Lower leg skin (tissue), 3 donors: ENCODE measurements around the gene CHRNA9.

ENCODE experiments used
- POLR2A ChIP-seq, 2 donors: fragments of 450-650 bp; IDR thresholded peaks; one replicate each; pipeline ENCODE4 v1.6.1; 2016 to 2017; ENCODE audit warnings: antibody characterized with exemption in 2 of 2, mild to moderate bottlenecking in 1 of 2, moderate library complexity in 1 of 2
- TF ChIP-seq, protein P1 (sequence below), 3 donors: fragments of 450-650 bp; IDR thresholded peaks; one replicate each; pipeline ENCODE4 v1.5.1; 2016; ENCODE audit warnings: antibody characterized with exemption in 3 of 3, mild to moderate bottlenecking in 3 of 3, moderate library complexity in 2 of 3

- TF ChIP-seq, protein P1, sequence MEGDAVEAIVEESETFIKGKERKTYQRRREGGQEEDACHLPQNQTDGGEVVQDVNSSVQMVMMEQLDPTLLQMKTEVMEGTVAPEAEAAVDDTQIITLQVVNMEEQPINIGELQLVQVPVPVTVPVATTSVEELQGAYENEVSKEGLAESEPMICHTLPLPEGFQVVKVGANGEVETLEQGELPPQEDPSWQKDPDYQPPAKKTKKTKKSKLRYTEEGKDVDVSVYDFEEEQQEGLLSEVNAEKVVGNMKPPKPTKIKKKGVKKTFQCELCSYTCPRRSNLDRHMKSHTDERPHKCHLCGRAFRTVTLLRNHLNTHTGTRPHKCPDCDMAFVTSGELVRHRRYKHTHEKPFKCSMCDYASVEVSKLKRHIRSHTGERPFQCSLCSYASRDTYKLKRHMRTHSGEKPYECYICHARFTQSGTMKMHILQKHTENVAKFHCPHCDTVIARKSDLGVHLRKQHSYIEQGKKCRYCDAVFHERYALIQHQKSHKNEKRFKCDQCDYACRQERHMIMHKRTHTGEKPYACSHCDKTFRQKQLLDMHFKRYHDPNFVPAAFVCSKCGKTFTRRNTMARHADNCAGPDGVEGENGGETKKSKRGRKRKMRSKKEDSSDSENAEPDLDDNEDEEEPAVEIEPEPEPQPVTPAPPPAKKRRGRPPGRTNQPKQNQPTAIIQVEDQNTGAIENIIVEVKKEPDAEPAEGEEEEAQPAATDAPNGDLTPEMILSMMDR (IDR thresholded peaks at IDR 0.05) = no peak
- TF ChIP-seq POLR2A (IDR thresholded peaks at IDR 0.05) = no peak
Observed at GRCh38 chr4:40402556-40402955, 67.4 kb downstream of the CHRNA9 start.
